NT2/D1 (cell line): ENCODE measurements around the gene RNF169.

Source experiments
- DNase-seq: peaks from one replicate; pipeline ENCODE4 v3.0.0-alpha.2; 2011; ENCODE audit warnings: low read depth, low spot score
- H3K27me3 ChIP-seq: 2 replicates; pipeline ENCODE4 v1.6.0; 2011; ENCODE audit warnings: mild to moderate bottlenecking; ENCODE audit not compliant: insufficient read length, insufficient read depth
- H3K36me3 ChIP-seq: 2 replicates; pipeline ENCODE4 v1.6.1; 2011; ENCODE audit warnings: mild to moderate bottlenecking, low read length, mixed read lengths; ENCODE audit not compliant: insufficient read depth, insufficient read length
- H3K4me1 ChIP-seq: 2 replicates; pipeline ENCODE4 v1.5.1; 2011; ENCODE audit not compliant: insufficient read depth, insufficient read length
- H3K4me3 ChIP-seq: 2 replicates; pipeline ENCODE4 v1.5.1; 2011; ENCODE audit warnings: low read depth; ENCODE audit not compliant: insufficient read length
- H3K9ac ChIP-seq: 2 replicates; pipeline ENCODE4 v1.6.0; 2011; ENCODE audit warnings: low read depth; ENCODE audit not compliant: insufficient read length
- H3K9me3 ChIP-seq: 2 replicates; pipeline ENCODE4 v1.5.1; 2011; ENCODE audit warnings: mild to moderate bottlenecking, low read length; ENCODE audit not compliant: insufficient read depth
- SUZ12 ChIP-seq: IDR thresholded peaks from 2 replicates; pipeline ENCODE4 v1.6.1; 2011; ENCODE audit not compliant: insufficient read length, insufficient read depth; ENCODE audit errors: extremely low read depth
- YY1 ChIP-seq: IDR thresholded peaks from 2 replicates; pipeline ENCODE4 v1.6.1; 2011; ENCODE audit not compliant: insufficient read length, insufficient read depth
- ZNF274 ChIP-seq: IDR thresholded peaks from 2 replicates; pipeline ENCODE4 v1.6.1; 2011; ENCODE audit warnings: mild to moderate bottlenecking, low read depth, low read length

Gene RNF169

GRCh38 chr11:74731301-74732094 lies 17.2 kb upstream of the RNF169 start, which contains the start of gene CHRDL2:
CHRDL2 (minus strand) TSS chr11:74731426; CDS start chr11:74730888, 538 bp downstream.
- peak within 1 kb of the TSS; percentile 74 for H3K9ac ChIP-seq
- H3K4me3 ChIP-seq, result peak within 1 kb of the TSS; percentile 49
- DNase-seq, result no peak
- H3K27me3 ChIP-seq, result peaks cover 63% of the 10 kb centered on the region
- H3K4me1 ChIP-seq, result peaks cover 2% of the 10 kb centered on the region
- no peaks in the 10 kb centered on the region for H3K9me3 ChIP-seq
- no peak for TF ChIP-seq SUZ12
- no peak for TF ChIP-seq YY1
- no peak for TF ChIP-seq ZNF274
- no peaks in the 10 kb centered on the region for H3K36me3 ChIP-seq

- H3K9ac ChIP-seq, result no peak overlapping the region
- no peak for TF ChIP-seq YY1
- peaks cover 6% of the 10 kb centered on the region for H3K9me3 ChIP-seq
- H3K27me3 ChIP-seq, result peaks cover 34% of the 10 kb centered on the region
- no peak for DNase-seq
- H3K4me1 ChIP-seq, result peaks cover 2% of the 10 kb centered on the region
- H3K36me3 ChIP-seq, result no peaks in the 10 kb centered on the region
- no peak overlapping the region for H3K4me3 ChIP-seq
Measured at GRCh38 chr11:74734559-74734925, 14.1 kb upstream of the RNF169 start.

DNA sequence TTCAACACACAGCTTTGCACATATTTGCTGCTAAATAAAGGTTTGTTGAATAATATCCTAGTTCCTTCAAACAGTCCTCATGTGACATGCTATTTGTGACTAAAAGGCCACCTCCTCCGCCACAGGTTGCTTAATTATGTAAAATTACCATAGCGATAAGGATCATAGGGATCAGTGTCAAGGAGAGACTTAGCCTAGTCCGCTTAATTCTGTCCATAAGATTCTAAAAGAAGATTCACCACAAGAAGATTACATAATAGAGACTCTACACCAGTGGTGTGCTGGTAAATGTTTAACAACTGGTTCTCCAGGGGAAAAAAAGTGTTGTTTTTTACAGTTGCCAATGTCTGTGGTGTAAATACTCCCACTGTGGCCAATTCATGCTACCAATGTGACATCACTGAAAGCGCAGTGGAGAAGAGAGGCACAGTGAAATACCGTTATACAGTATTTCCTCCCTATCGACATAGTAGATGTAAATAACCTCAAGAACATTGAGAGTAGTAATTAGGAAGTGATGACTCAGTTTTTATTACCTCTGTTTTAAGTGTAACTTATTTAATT lies 13.2 kb upstream of the RNF169 start:
- no peak overlapping the region for H3K4me3 ChIP-seq
- H3K9ac ChIP-seq, result no peak overlapping the region
- H3K27me3 ChIP-seq, result peaks cover 25% of the 10 kb centered on the region
- no peaks in the 10 kb centered on the region for H3K36me3 ChIP-seq
- DNase-seq, result no peak
- peaks cover 15% of the 10 kb centered on the region for H3K9me3 ChIP-seq
- TF ChIP-seq ZNF274, result no peak
- TF ChIP-seq YY1, result no peak
- no peak for TF ChIP-seq SUZ12
- H3K4me1 ChIP-seq, result peaks cover 2% of the 10 kb centered on the region

- DNase-seq, result no peak
- Histone ChIP-seq H3K4me3 (no peak overlapping the region), H3K36me3 (no peaks in the 10 kb centered on the region), H3K9ac (no peak overlapping the region), H3K9me3 (peaks cover 19% of the 10 kb centered on the region), H3K27me3 (peaks cover 19% of the 10 kb centered on the region), H3K4me1 (no peaks in the 10 kb centered on the region)
- no peak for TF ChIP-seq YY1
- no peak for TF ChIP-seq ZNF274
- TF ChIP-seq SUZ12, result no peak
Measured at GRCh38 chr11:74736031-74736430, 12.6 kb upstream of the RNF169 start.

DNA sequence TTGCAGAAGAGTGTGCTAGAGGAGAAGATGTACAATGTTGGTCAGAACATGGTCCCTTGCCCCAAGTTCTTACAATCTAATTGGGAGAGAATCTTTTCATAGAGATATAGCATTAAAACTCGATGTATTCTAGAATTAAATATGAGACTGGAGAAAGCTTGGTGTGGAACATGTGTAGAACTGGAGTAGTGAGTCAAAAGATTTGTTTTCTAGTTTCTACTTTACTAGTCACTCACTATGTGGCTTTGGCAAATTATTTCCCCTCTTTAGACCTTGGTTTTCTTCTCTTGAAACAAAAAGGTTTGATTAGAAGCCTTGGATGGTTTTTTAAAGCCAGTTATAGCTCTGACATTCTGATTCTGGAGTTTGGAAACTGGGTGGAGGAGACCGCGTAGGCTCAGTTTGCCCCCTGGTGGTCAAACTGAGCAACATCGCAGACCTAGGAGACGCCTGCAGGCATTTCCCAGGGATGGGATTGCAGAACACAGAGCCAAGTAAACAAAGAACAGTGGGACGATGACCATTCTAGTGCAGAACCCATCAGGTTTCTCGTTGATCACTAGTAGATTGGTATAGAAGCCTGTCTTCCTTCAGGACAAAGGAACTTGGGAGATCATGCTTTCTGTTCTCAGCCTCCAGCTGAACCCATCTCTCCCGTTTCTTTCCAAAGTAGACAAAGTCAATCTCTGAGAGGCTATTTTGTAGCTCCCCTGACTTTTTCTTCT lies 8.9 kb upstream of the RNF169 start:
- Histone ChIP-seq H3K9me3 (peaks cover 28% of the 10 kb centered on the region), H3K27me3 (no peaks in the 10 kb centered on the region), H3K36me3 (no peaks in the 10 kb centered on the region), H3K9ac (no peak overlapping the region), H3K4me1 (no peaks in the 10 kb centered on the region), H3K4me3 (no peak overlapping the region)
- no peak for DNase-seq
- TF ChIP-seq ZNF274 (no peak), YY1 (no peak), SUZ12 (no peak)

- no peaks in the 10 kb centered on the region for H3K36me3 ChIP-seq
- H3K27me3 ChIP-seq, result no peaks in the 10 kb centered on the region
- no peak overlapping the region for H3K9ac ChIP-seq
- no peak for DNase-seq
- H3K4me3 ChIP-seq, result no peak overlapping the region
- TF ChIP-seq YY1 (no peak), ZNF274 (no peak), SUZ12 (no peak)
- no peaks in the 10 kb centered on the region for H3K4me1 ChIP-seq
- peaks cover 28% of the 10 kb centered on the region for H3K9me3 ChIP-seq
Measured at GRCh38 chr11:74742070-74742469, 6.6 kb upstream of the RNF169 start.

GRCh38 chr11:74743640-74744039 lies 5.0 kb upstream of the RNF169 start:
- Histone ChIP-seq H3K27me3 (no peaks in the 10 kb centered on the region), H3K36me3 (no peaks in the 10 kb centered on the region), H3K4me3 (no peak overlapping the region), H3K4me1 (no peaks in the 10 kb centered on the region), H3K9ac (no peak overlapping the region), H3K9me3 (peaks cover 28% of the 10 kb centered on the region)
- TF ChIP-seq ZNF274 (no peak), SUZ12 (no peak), YY1 (no peak)
- no peak for DNase-seq
